Inflammatory macrophage treated with lipopolysaccharide for 4 hours (primary cell): ENCODE measurements around the gene CTAGE8.
"Not testable (repeated sequence)": the region's sequence is repeated elsewhere in the genome, so short reads cannot be mapped to it uniquely, and the experiment has no call there.

Experiments used
- DNase-seq: peaks from one replicate; pipeline ENCODE4 v3.0.0-alpha.2; 2020

CTAGE8 gene

GRCh38 chr7:144269188-144269587, at the start of gene CTAGE8:
TSS of gene CTAGE8 (minus strand) at chr7:144269288. CDS start at chr7:144269250, 38 bp downstream.
- not testable (repeated sequence) for DNase-seq

GRCh38 chr7:144317537-144317936, 48.4 kb upstream of the CTAGE8 start:
- DNase-seq = not testable (repeated sequence)

GRCh38 chr7:144311872-144312469, 42.9 kb upstream of the CTAGE8 start, which contains the start of gene OR2A1:
TSS of gene OR2A1 (plus strand) at chr7:144312419. CDS start at chr7:144318125, 5,706 bp downstream.
- DNase-seq = not testable (repeated sequence)

GRCh38 chr7:144311218-144311617, 42.1 kb upstream of the CTAGE8 start:
- not testable (repeated sequence) for DNase-seq

GRCh38 chr7:144309702-144310101, 40.6 kb upstream of the CTAGE8 start:
- not testable (repeated sequence) for DNase-seq

- not testable (repeated sequence) for DNase-seq
Measured at GRCh38 chr7:144305156-144305555, 36.1 kb upstream of the CTAGE8 start.

- DNase-seq = not testable (repeated sequence)
Measured at GRCh38 chr7:144303607-144304006, 34.5 kb upstream of the CTAGE8 start.

- DNase-seq = not testable (repeated sequence)
Measured at GRCh38 chr7:144302578-144303303, 33.7 kb upstream of the CTAGE8 start.

GRCh38 chr7:144293794-144294499, 24.9 kb upstream of the CTAGE8 start:
- not testable (repeated sequence) for DNase-seq

- not testable (repeated sequence) for DNase-seq
Measured at GRCh38 chr7:144292384-144293161, 23.5 kb upstream of the CTAGE8 start.

- DNase-seq = peak; percentile 0
Measured at GRCh38 chr7:144291607-144292006, 22.5 kb upstream of the CTAGE8 start.

- DNase-seq = not testable (repeated sequence)
Measured at GRCh38 chr7:144287171-144287784, 18.2 kb upstream of the CTAGE8 start.

GRCh38 chr7:144283716-144284115, 14.6 kb upstream of the CTAGE8 start:
- not testable (repeated sequence) for DNase-seq

- not testable (repeated sequence) for DNase-seq
Measured at GRCh38 chr7:144282490-144282889, 13.4 kb upstream of the CTAGE8 start.

GRCh38 chr7:144281981-144282380, 12.9 kb upstream of the CTAGE8 start:
- not testable (repeated sequence) for DNase-seq

- DNase-seq = not testable (repeated sequence)
Measured at GRCh38 chr7:144280010-144280409, 10.9 kb upstream of the CTAGE8 start.

- DNase-seq = not testable (repeated sequence)
Measured at GRCh38 chr7:144275281-144275680, 6.2 kb upstream of the CTAGE8 start.

GRCh38 chr7:144264692-144265091, 4.4 kb downstream of the CTAGE8 start, which contains the start of gene OR2A7:
TSS of gene OR2A7 (minus strand) at chr7:144264792. CDS start at chr7:144259628, 5,164 bp downstream.
- DNase-seq = not testable (repeated sequence)

- not testable (repeated sequence) for DNase-seq
Measured at GRCh38 chr7:144262128-144262527, 7.0 kb downstream of the CTAGE8 start.

GRCh38 chr7:144259067-144259466, 10.0 kb downstream of the CTAGE8 start:
- DNase-seq = not testable (repeated sequence)

- peak; percentile 52 for DNase-seq
Measured at GRCh38 chr7:144256112-144256511, 13.0 kb downstream of the CTAGE8 start.

- peak; percentile 1 for DNase-seq
Measured at GRCh38 chr7:144255471-144255897, 13.6 kb downstream of the CTAGE8 start.
